ENCODE measurements around the gene NYAP2.
A peak's percentile ranks its signal among the peaks of the same experiment; 100 is the strongest.

NYAP2 gene

DNA sequence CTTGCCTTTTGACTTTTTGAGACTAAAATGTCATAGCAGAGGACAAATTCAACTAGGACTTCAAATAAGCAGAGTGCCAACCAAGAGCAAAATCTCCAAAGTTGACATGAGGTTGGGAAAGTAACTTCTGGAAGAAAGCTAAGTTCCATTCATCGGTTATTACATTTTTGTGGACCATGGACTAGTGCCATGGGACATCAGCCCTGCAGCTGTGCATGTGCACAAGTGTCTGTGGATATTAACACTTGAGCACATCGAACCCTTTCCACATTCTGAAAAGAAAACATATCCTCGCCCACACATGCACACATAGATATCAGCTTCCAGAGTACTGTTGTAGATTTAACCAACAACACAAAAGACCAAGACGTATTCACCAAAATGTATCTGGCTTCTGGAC, 262.6 kb downstream of the NYAP2 start:
- ChIA-PET POLR2A (no interaction called here), CTCF (interaction anchor here (0.6 to 4.7 kb wide), 8 partner anchors 9 to 1323 kb away, joined by 3 to 22 read pairs (median 4); no protein-coding TSS in a partner anchor)
- H3K4me1 ChIP-seq (ENCODE audit: control extremely low read depth in 1 of 4, control insufficient read depth in 4 of 4, insufficient read depth in 4 of 4, low read length in 3 of 4) = no peaks in the 10 kb centered on the region
- H3K27ac ChIP-seq (ENCODE audit: insufficient read depth in 1 of 2, low read depth in 1 of 2, low read length in 2 of 2, poor library complexity in 1 of 2, severe bottlenecking in 2 of 2) = no peak overlapping the region
- DNase-seq = no peak
- no peaks in the 10 kb centered on the region for H3K36me3 ChIP-seq (ENCODE audit: control insufficient read depth in 4 of 4, insufficient read depth in 4 of 4, low read length in 3 of 4)
- no peak overlapping the region for H3K4me3 ChIP-seq (ENCODE audit: control insufficient read depth in 1 of 7, extremely low read depth in 1 of 7, insufficient read depth in 4 of 7, low read depth in 2 of 7, low read length in 6 of 7)
- no peaks in the 10 kb centered on the region for H3K9me3 ChIP-seq (ENCODE audit: control extremely low read depth in 1 of 5, control insufficient read depth in 4 of 5, insufficient read depth in 2 of 5, low read depth in 1 of 5, low read length in 4 of 5)
- 100% methylated on average over 2 of the region's 4 CpGs for WGBS (ENCODE audit: insufficient coverage)
- H3K27me3 ChIP-seq (replicated peaks in 2 of 5; ENCODE audit: control insufficient read depth in 4 of 5, insufficient read depth in 5 of 5, low read length in 4 of 5) = no peaks in the 10 kb centered on the region

DNA sequence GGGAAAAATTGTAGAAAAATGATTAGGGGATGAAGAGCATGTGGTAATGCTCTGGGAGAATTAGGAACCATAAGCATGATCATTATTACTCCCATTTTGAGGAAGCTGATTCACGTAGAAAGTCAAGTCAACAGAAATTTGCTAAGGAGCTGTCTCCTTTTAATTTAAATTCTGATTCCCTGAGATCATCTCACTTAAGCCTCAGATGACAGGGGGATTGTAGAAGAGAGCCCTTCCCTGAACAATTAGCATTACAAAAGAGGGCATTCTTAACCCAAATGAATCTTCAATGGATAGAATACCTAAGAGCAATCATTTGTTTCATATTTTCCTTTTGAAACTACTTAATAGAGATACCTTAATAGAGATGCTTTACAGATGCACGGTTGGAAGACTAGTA, 267.9 kb downstream of the NYAP2 start:
- Histone ChIP-seq H3K9me3 (ENCODE audit: control extremely low read depth in 1 of 5, control insufficient read depth in 4 of 5, insufficient read depth in 2 of 5, low read depth in 1 of 5, low read length in 4 of 5) (no peaks in the 10 kb centered on the region), H3K27ac (ENCODE audit: insufficient read depth in 1 of 2, low read depth in 1 of 2, low read length in 2 of 2, poor library complexity in 1 of 2, severe bottlenecking in 2 of 2) (no peak overlapping the region), H3K4me3 (ENCODE audit: control insufficient read depth in 1 of 7, extremely low read depth in 1 of 7, insufficient read depth in 4 of 7, low read depth in 2 of 7, low read length in 6 of 7) (no peak overlapping the region), H3K4me1 (ENCODE audit: control extremely low read depth in 1 of 4, control insufficient read depth in 4 of 4, insufficient read depth in 4 of 4, low read length in 3 of 4) (no peaks in the 10 kb centered on the region), H3K27me3 (replicated peaks in 2 of 5; ENCODE audit: control insufficient read depth in 4 of 5, insufficient read depth in 5 of 5, low read length in 4 of 5) (peaks cover 0 to 2% (median 0%) of the 10 kb centered on the region in 5 experiments), H3K36me3 (ENCODE audit: control insufficient read depth in 4 of 4, insufficient read depth in 4 of 4, low read length in 3 of 4) (no peaks in the 10 kb centered on the region)
- no peak for DNase-seq
- WGBS (ENCODE audit: insufficient coverage) = 80% methylated on average over 1 of the region's 2 CpGs
- CTCF ChIA-PET = interaction anchor here (1.3 kb wide), 2 partner anchors 19 to 1136 kb away, joined by 3 read pairs; no protein-coding TSS in a partner anchor
- POLR2A ChIA-PET = no interaction called here

DNA sequence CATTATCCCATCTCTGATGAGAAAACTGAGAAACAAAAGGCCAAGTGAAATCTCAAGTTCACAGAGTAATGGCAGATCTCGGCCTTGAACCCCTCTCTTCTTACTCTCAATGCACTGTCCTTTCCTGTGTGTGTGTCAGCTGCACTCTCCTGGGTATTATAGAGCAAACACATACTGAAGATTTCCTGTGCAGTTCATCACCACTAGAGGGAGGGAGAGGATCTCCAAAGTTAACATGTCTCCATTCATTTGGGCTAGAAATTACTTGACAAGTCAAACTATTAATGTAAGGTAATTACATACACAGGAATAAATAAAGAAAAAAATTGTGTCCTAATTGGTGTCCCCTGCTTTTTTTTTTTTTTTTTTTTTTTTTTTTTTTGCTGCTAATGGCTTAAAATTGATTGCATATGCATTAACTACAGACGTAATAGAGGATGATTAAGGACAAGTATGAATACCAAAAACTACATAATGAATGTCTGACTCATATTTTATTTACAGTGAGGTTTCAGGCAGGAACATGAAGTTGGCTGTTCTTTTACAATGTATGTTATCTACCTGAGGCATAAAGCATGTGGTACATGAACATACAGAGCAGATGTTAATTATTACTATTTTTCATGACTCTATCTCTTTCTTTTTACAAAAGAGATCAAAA, 269.2 kb downstream of the NYAP2 start:
- Histone ChIP-seq H3K36me3 (ENCODE audit: control insufficient read depth in 4 of 4, insufficient read depth in 4 of 4, low read length in 3 of 4) (no peaks in the 10 kb centered on the region), H3K27me3 (replicated peaks in 2 of 5; ENCODE audit: control insufficient read depth in 4 of 5, insufficient read depth in 5 of 5, low read length in 4 of 5) (peaks cover 0 to 2% (median 0%) of the 10 kb centered on the region in 5 experiments), H3K9me3 (ENCODE audit: control extremely low read depth in 1 of 5, control insufficient read depth in 4 of 5, insufficient read depth in 2 of 5, low read depth in 1 of 5, low read length in 4 of 5) (no peaks in the 10 kb centered on the region), H3K4me3 (ENCODE audit: control insufficient read depth in 1 of 7, extremely low read depth in 1 of 7, insufficient read depth in 4 of 7, low read depth in 2 of 7, low read length in 6 of 7) (no peak overlapping the region), H3K27ac (ENCODE audit: insufficient read depth in 1 of 2, low read depth in 1 of 2, low read length in 2 of 2, poor library complexity in 1 of 2, severe bottlenecking in 2 of 2) (no peak overlapping the region), H3K4me1 (ENCODE audit: control extremely low read depth in 1 of 4, control insufficient read depth in 4 of 4, insufficient read depth in 4 of 4, low read length in 3 of 4) (no peaks in the 10 kb centered on the region)
- WGBS (ENCODE audit: insufficient coverage) = 0% methylated on average over 1 of the region's 2 CpGs
- peak; percentile 56 to 74 (median 68) for DNase-seq
- POLR2A ChIA-PET = interaction anchor here (0.6 kb wide), 1 partner anchor 64 kb away, joined by 4 read pairs; no protein-coding TSS in a partner anchor
- CTCF ChIA-PET = interaction anchor here (0.8 to 1.2 kb wide), 4 partner anchors 9 to 1322 kb away, joined by 3 to 4 read pairs (median 3); no protein-coding TSS in a partner anchor

DNA sequence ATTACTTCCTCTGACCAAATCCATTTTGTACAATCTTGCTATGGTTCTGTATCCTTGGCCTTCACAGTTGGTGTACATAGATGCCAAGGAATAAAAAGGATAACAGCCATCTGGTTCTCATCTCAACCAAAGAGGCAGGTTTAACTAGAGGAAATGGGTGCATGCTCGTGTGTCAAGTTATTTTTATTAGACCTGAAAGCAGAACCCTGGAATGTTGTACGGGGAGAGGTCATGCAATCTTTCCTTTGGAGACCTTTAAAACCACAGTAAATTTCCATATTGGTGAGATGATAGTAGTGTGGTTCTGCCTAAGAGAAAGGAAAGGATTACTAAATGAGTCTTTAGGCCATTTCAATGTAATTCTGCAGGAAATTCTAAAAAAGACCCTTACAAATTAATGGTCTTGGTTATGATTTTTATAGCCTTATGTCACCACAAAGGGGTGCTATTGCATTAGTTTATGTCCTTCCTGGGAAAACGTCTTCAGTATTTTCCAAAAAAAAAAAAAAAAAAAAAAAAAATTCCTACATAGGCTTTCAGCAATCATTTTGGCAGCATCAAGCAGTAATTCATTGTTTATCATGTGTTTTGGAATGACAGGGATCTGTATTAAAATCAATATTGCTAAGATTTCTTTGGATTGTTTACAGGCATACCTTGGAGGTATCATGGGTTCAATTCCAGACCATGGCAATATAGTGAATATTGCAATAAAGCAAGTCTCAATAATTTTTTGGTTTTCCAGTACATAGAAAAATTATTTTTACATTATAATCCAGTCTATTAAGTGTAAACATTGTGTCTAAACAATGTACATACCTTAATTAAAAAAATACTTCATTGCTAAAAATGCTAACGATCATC, 270.8 kb downstream of the NYAP2 start:
- no peaks in the 10 kb centered on the region for H3K4me1 ChIP-seq (ENCODE audit: control extremely low read depth in 1 of 4, control insufficient read depth in 4 of 4, insufficient read depth in 4 of 4, low read length in 3 of 4)
- H3K27ac ChIP-seq (ENCODE audit: insufficient read depth in 1 of 2, low read depth in 1 of 2, low read length in 2 of 2, poor library complexity in 1 of 2, severe bottlenecking in 2 of 2) = no peak overlapping the region
- no peaks in the 10 kb centered on the region for H3K9me3 ChIP-seq (ENCODE audit: control extremely low read depth in 1 of 5, control insufficient read depth in 4 of 5, insufficient read depth in 2 of 5, low read depth in 1 of 5, low read length in 4 of 5)
- POLR2A ChIA-PET = no interaction called here
- no CpG with 5 or more reads among the region's 4 CpGs for WGBS (ENCODE audit: insufficient coverage)
- peaks cover 0 to 2% (median 0%) of the 10 kb centered on the region in 5 experiments for H3K27me3 ChIP-seq (replicated peaks in 2 of 5; ENCODE audit: control insufficient read depth in 4 of 5, insufficient read depth in 5 of 5, low read length in 4 of 5)
- CTCF ChIA-PET = interaction anchor here (0.8 to 1.5 kb wide), 6 partner anchors 7 to 1321 kb away, joined by 3 to 4 read pairs (median 4); no protein-coding TSS in a partner anchor
- DNase-seq = peak; percentile 24 to 29 (median 25)
- no peak overlapping the region for H3K4me3 ChIP-seq (ENCODE audit: control insufficient read depth in 1 of 7, extremely low read depth in 1 of 7, insufficient read depth in 4 of 7, low read depth in 2 of 7, low read length in 6 of 7)
- no peaks in the 10 kb centered on the region for H3K36me3 ChIP-seq (ENCODE audit: control insufficient read depth in 4 of 4, insufficient read depth in 4 of 4, low read length in 3 of 4)

DNA sequence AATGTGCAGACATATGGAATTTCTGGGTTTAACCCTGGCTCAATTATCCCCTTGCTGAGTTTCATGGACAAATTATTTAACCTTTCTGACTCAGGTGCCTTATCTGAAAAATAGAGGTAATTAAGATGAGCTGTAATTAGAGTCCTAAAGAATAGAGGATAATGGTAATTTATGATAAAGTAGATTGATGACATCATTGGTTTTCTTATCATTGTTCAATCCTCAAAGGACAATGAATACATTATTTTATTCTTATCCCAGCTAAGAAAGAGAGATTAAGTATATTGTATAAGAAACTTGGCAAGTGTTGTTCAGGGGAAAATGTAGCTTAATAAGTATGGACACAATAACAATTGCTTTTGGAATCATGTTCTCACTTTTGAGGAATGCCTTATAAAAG, 279.3 kb downstream of the NYAP2 start:
- Histone ChIP-seq H3K4me1 (ENCODE audit: control extremely low read depth in 1 of 4, control insufficient read depth in 4 of 4, insufficient read depth in 4 of 4, low read length in 3 of 4) (no peaks in the 10 kb centered on the region), H3K4me3 (ENCODE audit: control insufficient read depth in 1 of 7, extremely low read depth in 1 of 7, insufficient read depth in 4 of 7, low read depth in 2 of 7, low read length in 6 of 7) (no peak overlapping the region), H3K27me3 (replicated peaks in 2 of 5; ENCODE audit: control insufficient read depth in 4 of 5, insufficient read depth in 5 of 5, low read length in 4 of 5) (no peaks in the 10 kb centered on the region), H3K9me3 (ENCODE audit: control extremely low read depth in 1 of 5, control insufficient read depth in 4 of 5, insufficient read depth in 2 of 5, low read depth in 1 of 5, low read length in 4 of 5) (no peaks in the 10 kb centered on the region), H3K27ac (ENCODE audit: insufficient read depth in 1 of 2, low read depth in 1 of 2, low read length in 2 of 2, poor library complexity in 1 of 2, severe bottlenecking in 2 of 2) (no peak overlapping the region), H3K36me3 (ENCODE audit: control insufficient read depth in 4 of 4, insufficient read depth in 4 of 4, low read length in 3 of 4) (no peaks in the 10 kb centered on the region)
- DNase-seq = no peak
- CTCF ChIA-PET = interaction anchor here (1.2 kb wide), 1 partner anchor 13 kb away, joined by 4 read pairs; no protein-coding TSS in a partner anchor
- POLR2A ChIA-PET = no interaction called here

DNA sequence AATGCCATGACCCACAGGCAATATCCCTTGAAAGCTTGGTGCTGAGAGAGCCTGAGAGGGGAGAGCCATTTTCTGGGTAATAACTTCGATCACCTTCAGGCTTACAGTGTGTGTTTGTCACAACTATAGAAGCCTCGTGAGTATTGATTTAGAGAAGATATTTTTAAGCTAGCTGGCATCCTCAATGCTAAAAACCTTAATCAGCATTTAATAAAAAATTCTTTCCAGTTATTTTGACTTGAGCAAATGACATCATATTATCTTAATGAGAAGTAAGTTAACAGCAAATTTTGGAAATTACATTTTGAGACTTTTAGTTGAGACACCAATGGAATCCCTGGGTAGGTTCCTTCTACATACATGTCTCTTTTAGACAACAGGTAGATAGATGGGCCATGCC, 283.7 kb downstream of the NYAP2 start:
- H3K9me3 ChIP-seq (ENCODE audit: control extremely low read depth in 1 of 5, control insufficient read depth in 4 of 5, insufficient read depth in 2 of 5, low read depth in 1 of 5, low read length in 4 of 5) = no peaks in the 10 kb centered on the region
- CTCF ChIA-PET = no interaction called here
- H3K27me3 ChIP-seq (replicated peaks in 2 of 5; ENCODE audit: control insufficient read depth in 4 of 5, insufficient read depth in 5 of 5, low read length in 4 of 5) = no peaks in the 10 kb centered on the region
- H3K4me3 ChIP-seq (ENCODE audit: control insufficient read depth in 1 of 7, extremely low read depth in 1 of 7, insufficient read depth in 4 of 7, low read depth in 2 of 7, low read length in 6 of 7) = no peak overlapping the region
- WGBS (ENCODE audit: insufficient coverage) = 100% methylated on average over 1 of the region's 2 CpGs
- POLR2A ChIA-PET = no interaction called here
- H3K36me3 ChIP-seq (ENCODE audit: control insufficient read depth in 4 of 4, insufficient read depth in 4 of 4, low read length in 3 of 4) = no peaks in the 10 kb centered on the region
- H3K4me1 ChIP-seq (ENCODE audit: control extremely low read depth in 1 of 4, control insufficient read depth in 4 of 4, insufficient read depth in 4 of 4, low read length in 3 of 4) = no peaks in the 10 kb centered on the region
- DNase-seq = no peak
- no peak overlapping the region for H3K27ac ChIP-seq (ENCODE audit: insufficient read depth in 1 of 2, low read depth in 1 of 2, low read length in 2 of 2, poor library complexity in 1 of 2, severe bottlenecking in 2 of 2)

DNA sequence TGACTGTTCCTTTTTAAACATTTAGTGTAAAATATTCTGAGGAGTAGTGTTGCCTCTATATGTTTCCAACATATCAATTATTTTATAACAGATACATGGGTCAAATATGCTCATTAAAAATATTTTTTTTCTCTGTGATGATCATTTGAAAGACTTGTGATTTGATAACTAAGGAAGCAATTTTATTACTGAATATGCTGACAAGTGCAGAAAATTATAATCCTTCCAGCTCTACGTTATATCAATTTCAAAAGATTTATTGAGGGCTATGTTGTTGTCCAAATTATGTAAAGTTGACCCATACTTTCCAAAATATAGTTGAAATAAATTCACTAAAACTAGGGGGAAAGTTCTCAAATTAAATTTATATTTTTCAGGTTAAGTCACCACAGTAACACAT, 290.6 kb downstream of the NYAP2 start:
- Histone ChIP-seq H3K4me1 (ENCODE audit: control extremely low read depth in 1 of 4, control insufficient read depth in 4 of 4, insufficient read depth in 4 of 4, low read length in 3 of 4) (no peaks in the 10 kb centered on the region), H3K4me3 (ENCODE audit: control insufficient read depth in 1 of 7, extremely low read depth in 1 of 7, insufficient read depth in 4 of 7, low read depth in 2 of 7, low read length in 6 of 7) (no peak overlapping the region), H3K9me3 (ENCODE audit: control extremely low read depth in 1 of 5, control insufficient read depth in 4 of 5, insufficient read depth in 2 of 5, low read depth in 1 of 5, low read length in 4 of 5) (no peaks in the 10 kb centered on the region), H3K27ac (ENCODE audit: insufficient read depth in 1 of 2, low read depth in 1 of 2, low read length in 2 of 2, poor library complexity in 1 of 2, severe bottlenecking in 2 of 2) (no peak overlapping the region), H3K36me3 (ENCODE audit: control insufficient read depth in 4 of 4, insufficient read depth in 4 of 4, low read length in 3 of 4) (no peaks in the 10 kb centered on the region), H3K27me3 (replicated peaks in 2 of 5; ENCODE audit: control insufficient read depth in 4 of 5, insufficient read depth in 5 of 5, low read length in 4 of 5) (no peaks in the 10 kb centered on the region)
- CTCF ChIA-PET = no interaction called here
- POLR2A ChIA-PET = no interaction called here
- no peak for DNase-seq
- no CpG with 5 or more reads among the region's 1 CpG for WGBS (ENCODE audit: insufficient coverage)

Data from common myeloid progenitor, CD34-positive (primary cell).